Putamen (tissue), 1 donor: ENCODE results near the gene UNC13B.

ENCODE experiments used
- DNase-seq: peaks from one replicate; pipeline ENCODE4 v3.0.0-alpha.2; 2016; ENCODE audit warnings: low spot score

Gene UNC13B

GRCh38 chr9:35431467-35431866 lies 269.7 kb downstream of the UNC13B start:
- no peak for DNase-seq

- DNase-seq: no peak
Observed at GRCh38 chr9:35432076-35432475, 270.3 kb downstream of the UNC13B start.

DNA sequence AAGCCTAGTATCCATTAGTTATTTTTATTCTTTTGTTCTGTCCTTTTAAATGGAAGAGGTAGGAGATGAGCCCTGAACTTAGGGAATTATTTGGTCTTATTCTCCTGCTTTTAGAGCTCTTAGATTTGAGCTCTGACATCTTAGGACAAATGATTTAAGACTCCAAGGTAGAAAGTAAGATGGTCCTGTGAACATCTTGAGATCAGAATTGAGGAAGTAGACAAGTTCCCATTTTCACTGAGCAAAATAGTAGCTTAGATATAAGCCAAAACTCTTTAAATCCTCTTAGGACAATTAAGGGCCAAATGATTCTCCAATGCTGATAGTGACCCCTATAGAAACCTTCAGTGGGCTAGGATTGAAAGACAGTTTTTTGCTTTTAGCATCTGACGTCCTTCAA lies 275.1 kb downstream of the UNC13B start:
- no peak for DNase-seq

DNA sequence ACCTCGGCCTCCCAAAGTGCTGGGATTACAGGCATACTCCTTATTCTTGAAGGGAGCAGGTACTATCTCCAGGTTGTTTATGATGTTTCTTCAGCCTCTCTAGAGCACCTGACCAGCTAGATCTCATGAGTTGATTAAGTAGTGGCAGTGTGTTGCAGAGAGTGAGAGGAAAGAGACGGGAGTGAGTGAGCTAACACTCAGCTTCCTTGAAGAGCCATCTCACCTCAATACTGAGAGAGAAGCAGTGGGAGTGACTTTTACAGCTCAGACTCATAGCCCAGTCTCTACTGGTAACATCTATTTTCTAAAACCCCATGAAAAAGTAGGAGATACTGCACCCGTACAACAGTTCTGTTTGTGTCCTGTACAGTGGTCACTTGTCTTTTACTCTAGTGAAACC lies 284.2 kb downstream of the UNC13B start:
- no peak for DNase-seq

DNA sequence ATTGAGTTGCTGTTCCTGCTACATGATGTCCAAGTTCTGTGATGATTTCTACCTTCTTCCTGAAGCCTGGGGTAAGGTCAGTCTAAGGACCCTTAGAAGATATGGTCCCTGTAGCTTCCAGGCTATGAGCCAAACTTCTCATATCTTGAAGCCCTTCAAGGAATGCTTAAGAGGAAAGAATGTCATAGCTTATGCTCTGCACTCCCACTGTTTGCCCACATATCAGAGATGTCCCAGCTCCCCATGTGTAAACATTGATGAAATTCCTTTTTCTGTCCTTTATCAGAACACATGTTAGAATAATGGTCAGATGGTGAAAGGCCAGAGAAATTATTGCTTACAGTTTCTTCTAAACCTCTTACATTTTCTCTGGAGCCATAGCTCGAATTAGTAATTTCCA lies 286.7 kb downstream of the UNC13B start:
- DNase-seq: no peak

- DNase-seq: no peak
Observed at GRCh38 chr9:35452481-35452880, 290.7 kb downstream of the UNC13B start.

DNA sequence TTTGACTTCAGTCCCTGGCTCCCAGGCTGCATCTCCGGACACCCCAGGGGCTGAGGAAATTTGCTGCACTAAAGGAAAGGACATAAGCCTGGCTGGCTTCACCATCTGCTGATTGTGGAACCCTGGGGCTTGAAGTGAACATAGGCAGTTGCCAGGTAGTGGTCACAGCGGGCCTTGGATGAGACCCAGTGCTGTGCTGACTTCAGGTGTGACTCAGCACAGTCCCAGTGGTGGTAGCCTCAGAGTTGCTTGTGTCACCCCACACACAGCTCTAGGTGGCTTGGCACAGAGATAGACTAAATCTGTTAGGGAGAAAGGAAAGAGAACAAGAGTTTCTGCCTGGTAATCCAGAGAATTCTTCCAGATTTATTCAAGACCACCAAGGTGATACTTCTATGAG lies 292.0 kb downstream of the UNC13B start:
- DNase-seq: no peak
